CD8-positive, alpha-beta memory T cell (primary cell): ENCODE data around the gene APBA2. TPM values are rescaled to one million over a fixed set of nuclear protein-coding genes. Genes with fewer than 3 reads are reported as not detected.
"Not testable (repeated sequence)": the region's sequence is repeated elsewhere in the genome, so short reads cannot be mapped to it uniquely, and the experiment has no call there.

Experiments used
- CTCF ChIA-PET: fragments of 350-600 bp; sonication (Branson Sonifier 250); formaldehyde crosslinking; loops from one replicate; lab custom pipeline; 2021; ENCODE audit warnings: antibody characterized with exemption; lab: Charles Lee
- POLR2A ChIA-PET: fragments of 350-600 bp; sonication (Branson Sonifier 250); formaldehyde crosslinking; loops from one replicate; lab custom pipeline; 2021; ENCODE audit warnings: antibody characterized with exemption; lab: Charles Lee
- DNase-seq, 5 donors: peaks; one replicate each; pipeline versions ENCODE4 v3.0.0 to v3.0.0-alpha.2; 2020 to 2022; ENCODE audit warnings: mixed read lengths in 1 of 5
- H3K27ac ChIP-seq: one replicate; pipeline ENCODE4 v1.7.0; 2013; ENCODE audit warnings: low read depth, mild to moderate bottlenecking, low read length, moderate library complexity
- H3K27me3 ChIP-seq: 2 replicates; pipeline ENCODE4 v1.7.0; 2013; ENCODE audit warnings: low read length, mild to moderate bottlenecking; ENCODE audit not compliant: insufficient read depth, poor library complexity, severe bottlenecking
- H3K36me3 ChIP-seq: 2 replicates; pipeline ENCODE4 v1.7.0; 2013; ENCODE audit warnings: mild to moderate bottlenecking, low read length, moderate library complexity; ENCODE audit not compliant: insufficient read depth
- H3K4me1 ChIP-seq: 2 replicates; pipeline ENCODE4 v1.7.0; 2013; ENCODE audit warnings: mild to moderate bottlenecking, low read length, moderate library complexity; ENCODE audit not compliant: insufficient read depth
- H3K4me3 ChIP-seq: 2 replicates; pipeline ENCODE4 v1.7.0; 2013; ENCODE audit warnings: mild to moderate bottlenecking, low read length
- H3K9me3 ChIP-seq: 2 replicates; pipeline ENCODE4 v1.7.0; 2013; ENCODE audit warnings: mild to moderate bottlenecking, low read length
- H3K27ac Mint-ChIP-seq, 8 donors: one replicate each; pipeline ENCODE4 v1.8.0; 2020 to 2021; ENCODE audit warnings: mixed read lengths in 8 of 8, mild to moderate bottlenecking in 6 of 8, inconsistent platforms in 3 of 8, moderate library complexity in 3 of 8
- H3K27me3 Mint-ChIP-seq, 2 donors: one replicate each; pipeline ENCODE4 v1.8.0; 2020 to 2021; ENCODE audit warnings: mixed read lengths in 2 of 2, mild to moderate bottlenecking in 1 of 2, moderate library complexity in 1 of 2
- H3K36me3 Mint-ChIP-seq, 3 donors: one replicate each; pipeline ENCODE4 v1.8.0; 2020 to 2021; ENCODE audit warnings: mixed read lengths in 3 of 3, inconsistent platforms in 1 of 3, mild to moderate bottlenecking in 1 of 3
- H3K4me1 Mint-ChIP-seq, 3 donors: one replicate each; pipeline ENCODE4 v1.8.0; 2020 to 2021; ENCODE audit warnings: mixed read lengths in 3 of 3, inconsistent platforms in 1 of 3, mild to moderate bottlenecking in 1 of 3
- H3K4me3 Mint-ChIP-seq, 7 donors: one replicate each; pipeline ENCODE4 v1.8.0; 2020 to 2021; ENCODE audit warnings: mixed read lengths in 7 of 7, mild to moderate bottlenecking in 6 of 7, moderate library complexity in 4 of 7, inconsistent platforms in 2 of 7
- H3K9me3 Mint-ChIP-seq, 5 donors: one replicate each; pipeline ENCODE4 v1.8.0; 2020 to 2022; ENCODE audit warnings: mixed read lengths in 5 of 5, mild to moderate bottlenecking in 3 of 5, moderate library complexity in 2 of 5, inconsistent platforms in 1 of 5
- polyA plus RNA-seq: library from polyadenylated mRNA; unstranded; fragments of 300-500 nt; fragmentation: Illumina TruSeq; gene quantifications from one replicate; pipeline ENCODE4 v1.2.3, GENCODE V29; 2021
- total RNA-seq, 2 experiments: library from RNA; stranded (reverse); gene quantifications; one replicate each; pipeline ENCODE4 v1.2.3, GENCODE V29; 2021

APBA2 gene
- total RNA-seq = 10 to 100 TPM; 15.7 to 18.0 TPM
- polyA plus RNA-seq = 38.8 TPM

DNA sequence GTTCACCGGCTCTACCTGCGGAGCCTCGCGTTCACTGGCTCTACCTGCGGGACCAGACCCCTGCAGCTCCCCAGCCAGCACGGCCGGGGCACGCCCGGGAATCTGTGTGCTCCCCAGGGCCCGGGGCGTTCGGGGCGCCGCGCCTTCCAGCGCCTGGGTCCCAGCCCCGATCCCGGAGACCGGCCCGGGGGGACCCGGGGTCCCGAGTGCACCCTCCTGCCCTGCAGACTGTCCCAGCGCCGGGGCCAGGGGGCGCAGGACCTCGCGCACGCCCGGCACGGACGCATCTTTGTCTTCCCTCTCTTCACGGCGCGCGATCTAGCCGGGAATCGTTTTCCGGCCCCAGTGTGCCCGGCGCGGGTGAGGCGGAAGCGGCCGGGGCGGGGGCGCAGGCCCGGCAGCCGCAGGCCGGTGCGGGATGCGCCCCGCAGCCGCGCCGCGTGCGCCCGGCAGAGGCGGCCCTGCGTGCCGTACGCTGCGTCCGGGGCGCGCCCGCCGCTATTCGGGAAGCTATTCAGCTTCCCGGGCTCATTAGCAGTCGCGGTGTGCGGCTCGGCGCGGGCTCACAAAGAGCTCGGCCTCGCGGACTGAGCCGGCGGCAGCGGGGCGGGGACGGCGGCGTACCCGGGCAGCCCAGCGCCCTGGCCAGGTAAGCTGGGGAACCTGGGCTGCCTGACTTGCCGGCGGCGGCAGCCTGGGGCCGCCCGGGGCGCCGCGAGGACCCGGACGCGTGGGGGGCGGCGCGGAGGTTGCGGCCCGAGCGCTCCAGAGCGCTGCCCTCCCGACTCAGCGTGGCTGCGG is at the start of gene APBA2:
APBA2 (plus strand) TSS at position 345 of the 801 bp plus-strand sequence. CDS start 167,911 bp downstream, outside the sequence.
- ChIA-PET CTCF (interaction anchor here (0.9 to 3.5 kb wide), 12 partner anchors 27 to 204 kb away, joined by 3 to 12 read pairs (median 4); no protein-coding TSS in a partner anchor), POLR2A (interaction anchor here (0.6 to 4.0 kb wide), 3 partner anchors 35 to 153 kb away, joined by 3 to 15 read pairs (median 3); no protein-coding TSS in a partner anchor)
- Mint-ChIP-seq H3K4me3 (peak within 1 kb of the TSS; percentile 76 to 91 (median 88)), H3K27me3 (peaks cover 0 to 3% of the 10 kb centered on the region in 2 donors), H3K36me3 (peaks cover 0 to 3% (median 2%) of the 10 kb centered on the region in 3 donors), H3K4me1 (peaks cover 30 to 47% (median 32%) of the 10 kb centered on the region in 3 donors), H3K9me3 (no peaks in the 10 kb centered on the region), H3K27ac (peak within 1 kb of the TSS in 4 of 8 donors; percentile 5 to 91 (median 84))
- Histone ChIP-seq H3K4me3 (peak within 1 kb of the TSS; percentile 60), H3K4me1 (peaks cover 49% of the 10 kb centered on the region), H3K27me3 (no peaks in the 10 kb centered on the region), H3K27ac (peak within 1 kb of the TSS; percentile 27), H3K9me3 (no peaks in the 10 kb centered on the region), H3K36me3 (no peaks in the 10 kb centered on the region)
- DNase-seq = peak; percentile 2 to 72 (median 48)

DNA sequence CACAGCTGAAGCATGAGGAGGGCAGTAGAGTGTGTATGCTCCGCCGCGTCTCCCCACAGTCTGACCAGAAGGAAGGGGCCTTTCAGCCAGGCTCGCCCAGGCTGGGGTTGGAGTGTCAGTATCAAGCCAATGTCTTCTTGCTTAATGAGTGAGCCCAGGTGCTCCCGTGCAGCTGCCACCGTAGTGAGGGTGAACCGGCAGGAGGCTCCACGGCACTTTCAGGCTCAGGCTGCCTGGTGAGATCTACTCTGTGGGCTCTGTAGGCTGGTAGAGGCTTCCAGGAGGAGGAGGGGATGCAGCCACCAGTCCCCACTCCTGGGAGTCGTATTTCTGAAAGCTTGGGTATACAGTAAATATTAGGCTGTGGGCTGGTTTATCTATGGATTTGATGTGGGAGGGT is 45.5 kb upstream of the APBA2 start:
- H3K27ac ChIP-seq, H3K9me3 ChIP-seq, H3K27me3 Mint-ChIP-seq, H3K4me3 Mint-ChIP-seq, H3K27me3 ChIP-seq, H3K4me3 ChIP-seq, H3K36me3 ChIP-seq, H3K4me1 Mint-ChIP-seq, CTCF ChIA-PET, DNase-seq, H3K4me1 ChIP-seq, H3K9me3 Mint-ChIP-seq, H3K27ac Mint-ChIP-seq, POLR2A ChIA-PET, H3K36me3 Mint-ChIP-seq: not testable (repeated sequence)

DNA sequence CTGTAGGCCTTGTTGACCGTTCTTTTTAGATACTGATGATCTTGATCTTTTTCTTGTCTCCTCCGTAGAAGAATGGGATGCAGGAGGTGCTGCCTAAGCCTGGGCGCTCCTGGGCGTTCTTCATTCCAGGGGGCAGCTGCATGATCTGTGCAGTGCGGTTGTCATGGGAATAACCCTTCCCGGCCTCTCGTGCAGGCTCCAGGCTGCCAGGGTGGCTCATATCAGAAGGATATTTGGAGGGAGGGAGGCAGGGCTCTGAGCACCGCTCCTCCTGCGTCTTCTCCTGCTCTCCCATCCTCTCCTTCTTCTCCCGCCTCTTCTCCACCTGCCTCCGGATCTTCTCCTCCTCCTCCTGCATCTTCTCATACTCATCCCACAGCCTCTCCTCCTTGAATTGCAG is 43.6 kb upstream of the APBA2 start:
- H3K4me3 Mint-ChIP-seq, H3K36me3 ChIP-seq, H3K27me3 Mint-ChIP-seq, H3K4me1 ChIP-seq, H3K4me1 Mint-ChIP-seq, H3K9me3 Mint-ChIP-seq, H3K27ac ChIP-seq, H3K27ac Mint-ChIP-seq, H3K4me3 ChIP-seq, H3K36me3 Mint-ChIP-seq, POLR2A ChIA-PET, CTCF ChIA-PET, DNase-seq, H3K27me3 ChIP-seq, H3K9me3 ChIP-seq: not testable (repeated sequence)

DNA sequence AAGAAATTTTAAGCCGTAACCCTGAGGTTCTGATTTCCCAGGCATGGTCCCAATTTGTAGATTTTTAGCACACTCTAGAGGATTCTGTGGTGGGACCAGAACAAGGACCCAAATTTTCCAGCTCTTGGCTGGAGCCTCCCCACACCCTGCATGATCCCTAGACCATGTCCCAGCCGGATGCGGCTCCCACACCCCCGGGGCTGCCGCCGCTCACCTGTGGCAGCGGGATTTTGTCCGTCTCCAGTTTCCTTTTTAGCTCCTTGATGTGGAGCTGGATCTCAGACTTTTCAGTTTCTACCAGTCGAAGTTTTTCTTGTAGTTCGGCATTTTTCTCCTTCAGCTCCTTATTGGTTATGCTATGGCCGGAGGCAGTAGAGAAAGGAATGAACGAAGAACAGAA is 42.3 kb upstream of the APBA2 start:
- H3K4me3 Mint-ChIP-seq, POLR2A ChIA-PET: not testable (repeated sequence)

DNA sequence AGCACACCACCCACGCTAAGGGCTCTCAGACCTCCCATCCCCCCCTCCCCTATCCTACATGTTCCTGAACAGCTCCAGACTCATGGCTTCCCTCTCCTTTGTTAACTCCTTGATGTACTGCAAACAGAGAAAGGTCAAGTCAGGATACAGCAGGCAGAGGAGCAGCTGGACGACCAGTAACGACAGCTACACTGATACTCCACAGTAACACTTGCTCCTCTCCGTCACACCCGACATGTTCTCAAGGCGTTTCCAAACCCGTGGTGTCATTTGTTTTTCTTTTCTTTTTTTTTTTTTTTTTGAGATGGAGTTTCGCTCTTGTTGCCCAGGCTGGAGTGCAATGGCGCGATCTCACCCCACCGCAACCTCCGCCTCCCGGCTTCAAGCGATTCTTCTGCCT is 41.6 kb upstream of the APBA2 start:
- H3K27ac ChIP-seq, H3K4me1 ChIP-seq, DNase-seq, H3K9me3 Mint-ChIP-seq, H3K36me3 ChIP-seq, H3K27me3 ChIP-seq, POLR2A ChIA-PET, H3K27me3 Mint-ChIP-seq, H3K27ac Mint-ChIP-seq, H3K36me3 Mint-ChIP-seq, H3K4me3 Mint-ChIP-seq, H3K4me3 ChIP-seq, H3K9me3 ChIP-seq, CTCF ChIA-PET: not testable (repeated sequence)
- H3K4me1 Mint-ChIP-seq = peaks cover 0 to 11% (median 0%) of the 10 kb centered on the region in 3 donors

More for the DNA sequence above, 42.3 kb upstream of the APBA2 start:
- not testable (repeated sequence) for H3K9me3 Mint-ChIP-seq, H3K4me3 ChIP-seq, H3K27me3 Mint-ChIP-seq, H3K27ac ChIP-seq, H3K27ac Mint-ChIP-seq, H3K4me1 ChIP-seq, H3K36me3 Mint-ChIP-seq, H3K9me3 ChIP-seq, DNase-seq, H3K27me3 ChIP-seq, H3K36me3 ChIP-seq
- peaks cover 0 to 11% (median 0%) of the 10 kb centered on the region in 3 donors for H3K4me1 Mint-ChIP-seq
- CTCF ChIA-PET = interaction anchor here (0.8 kb wide), 1 partner anchor 17 kb away, joined by 3 read pairs; no protein-coding TSS in a partner anchor

DNA sequence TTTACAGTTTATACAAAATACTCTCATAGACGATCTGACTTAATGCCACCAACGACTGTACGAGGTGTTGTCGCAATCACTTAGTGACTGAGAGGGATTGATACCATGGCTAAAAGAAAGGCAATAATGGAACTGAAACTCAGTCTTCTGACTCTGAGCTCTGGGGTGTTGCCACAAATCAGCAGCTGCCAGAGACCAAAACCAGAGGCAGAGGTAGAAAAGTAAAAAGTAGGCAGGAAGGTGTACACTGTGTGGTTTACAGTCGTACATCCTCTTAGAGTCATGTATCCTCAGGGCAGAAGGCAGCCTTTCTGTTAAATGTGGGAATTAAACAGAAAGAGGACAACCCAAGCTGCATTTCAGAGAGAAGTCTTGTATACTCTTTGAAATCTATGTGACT is 38.5 kb upstream of the APBA2 start:
- H3K4me1 ChIP-seq, CTCF ChIA-PET, H3K27ac ChIP-seq, H3K9me3 Mint-ChIP-seq, H3K4me3 Mint-ChIP-seq, H3K27me3 Mint-ChIP-seq, H3K27me3 ChIP-seq, H3K9me3 ChIP-seq, H3K36me3 ChIP-seq, POLR2A ChIA-PET, H3K36me3 Mint-ChIP-seq, H3K4me3 ChIP-seq, DNase-seq: not testable (repeated sequence)
- Mint-ChIP-seq H3K4me1 (peaks cover 0 to 11% (median 0%) of the 10 kb centered on the region in 3 donors), H3K27ac (peak overlapping the region in 1 of 8 donors; percentile 34)

DNA sequence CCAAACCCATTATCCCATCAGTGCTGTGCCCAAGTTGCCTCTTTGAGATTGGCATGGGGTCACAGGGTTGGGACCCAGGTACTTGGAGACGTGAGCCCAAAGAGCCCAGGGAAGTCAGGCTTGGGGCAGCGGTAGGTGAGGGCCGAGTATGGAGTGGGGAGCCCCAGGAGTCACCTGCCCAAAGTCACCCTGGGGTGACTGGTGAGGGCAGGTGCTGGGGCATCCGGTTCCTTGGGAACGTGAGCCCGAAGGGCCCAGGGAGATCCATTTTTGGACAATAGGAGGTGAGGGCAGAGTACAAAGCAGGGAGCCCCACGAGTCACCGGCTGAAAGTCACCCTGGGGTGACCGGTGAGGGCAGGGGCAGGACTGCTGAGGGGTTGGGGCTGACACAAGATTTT is 37.8 kb upstream of the APBA2 start:
- H3K9me3 Mint-ChIP-seq, H3K4me3 ChIP-seq, H3K4me1 ChIP-seq, H3K27ac ChIP-seq, H3K27me3 Mint-ChIP-seq, POLR2A ChIA-PET, H3K27me3 ChIP-seq, H3K27ac Mint-ChIP-seq, H3K9me3 ChIP-seq, CTCF ChIA-PET, H3K4me3 Mint-ChIP-seq, H3K36me3 ChIP-seq, DNase-seq, H3K36me3 Mint-ChIP-seq: not testable (repeated sequence)
- H3K4me1 Mint-ChIP-seq = peaks cover 0 to 11% (median 0%) of the 10 kb centered on the region in 3 donors

DNA sequence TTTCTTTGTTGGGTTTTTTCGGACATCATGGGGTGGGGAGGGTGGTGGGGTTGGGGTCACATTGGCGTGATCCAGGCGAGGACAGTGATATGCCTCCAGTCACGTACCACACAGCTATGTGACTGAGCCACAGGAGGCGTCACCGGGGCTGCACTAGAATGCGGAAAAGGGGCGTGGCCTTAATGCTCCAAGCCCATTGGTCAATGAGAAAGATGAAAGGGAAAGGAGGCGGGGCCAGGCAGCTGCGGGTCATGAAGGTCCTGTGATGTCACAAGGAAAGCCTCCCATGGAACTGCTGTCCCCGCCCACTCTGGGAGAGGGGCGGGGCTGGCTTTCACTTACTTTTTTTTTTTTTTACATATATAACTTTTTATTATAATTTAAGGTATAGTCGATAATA is 37.3 kb upstream of the APBA2 start, which contains the start of gene GOLGA6L7:
GOLGA6L7 (minus strand) TSS at position 124 of the 400 bp plus-strand sequence; CDS start at position 29, 95 bp downstream.
- DNase-seq = peak in 1 of 5 donors; percentile 1
- H3K4me1 ChIP-seq, H3K9me3 ChIP-seq, H3K36me3 ChIP-seq, CTCF ChIA-PET, H3K4me3 ChIP-seq, H3K9me3 Mint-ChIP-seq, H3K27ac ChIP-seq, H3K27ac Mint-ChIP-seq, H3K27me3 Mint-ChIP-seq, H3K4me3 Mint-ChIP-seq, H3K36me3 Mint-ChIP-seq, H3K27me3 ChIP-seq, POLR2A ChIA-PET: not testable (repeated sequence)
- peaks cover 0 to 11% (median 0%) of the 10 kb centered on the region in 3 donors for H3K4me1 Mint-ChIP-seq
